Measurements from ENCODE around the gene MBP.

The MBP gene

DNA sequence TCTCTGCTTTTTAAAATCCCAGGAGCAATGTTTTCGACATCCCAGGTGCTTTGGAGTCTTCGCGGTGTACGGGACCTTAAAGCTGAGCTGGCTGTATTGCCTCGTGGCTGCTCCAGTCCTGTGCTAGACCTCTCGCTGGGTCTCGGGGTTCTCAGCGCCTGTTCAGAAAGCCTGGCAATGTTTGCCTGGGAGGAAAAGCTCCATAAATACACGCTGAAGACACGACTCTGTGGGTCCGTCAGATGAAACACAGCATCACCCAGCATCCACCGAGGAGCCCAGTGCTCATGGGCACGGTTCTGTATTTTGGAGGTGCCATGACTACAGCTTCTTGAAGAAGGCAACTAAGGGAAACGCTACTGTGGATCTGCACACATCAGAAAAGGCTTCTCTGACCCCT, 21.6 kb downstream of the MBP start:
- no peaks in the 10 kb centered on the region for H3K4me1 ChIP-seq (ENCODE audit: low read depth, poor library complexity, severe bottlenecking)
- no peak for TF ChIP-seq CTCF (conservative IDR thresholded peaks at IDR 0.05; ENCODE audit: low read depth, low read length)
- no peaks in the 10 kb centered on the region for H3K79me2 ChIP-seq (ENCODE audit: insufficient read depth, low read depth)

GRCh38 chr18:77110400-77110799, 22.2 kb downstream of the MBP start:
- Histone ChIP-seq H3K4me2 (no peak overlapping the region), H3K79me2 (ENCODE audit: insufficient read depth, low read depth) (no peaks in the 10 kb centered on the region), H3K9ac (no peak overlapping the region), H3K4me3 (IDR thresholded peaks at IDR 0.05; ENCODE audit: insufficient read depth, low read depth, low read length) (no peak overlapping the region), H3K27ac (no peak overlapping the region), H3K36me3 (ENCODE audit: insufficient read depth) (no peaks in the 10 kb centered on the region), H2AFZ (ENCODE audit: low read depth) (no peak overlapping the region), H4K20me1 (ENCODE audit: insufficient read depth) (no peaks in the 10 kb centered on the region), H3K4me1 (ENCODE audit: low read depth, poor library complexity, severe bottlenecking) (no peaks in the 10 kb centered on the region), H3K27me3 (ENCODE audit: insufficient read depth, low read depth) (no peaks in the 10 kb centered on the region)
- no peak for TF ChIP-seq CTCF (conservative IDR thresholded peaks at IDR 0.05; ENCODE audit: low read depth, low read length)

More for the DNA sequence above, 21.6 kb downstream of the MBP start:
- Histone ChIP-seq H2AFZ (ENCODE audit: low read depth) (no peak overlapping the region), H3K9ac (no peak overlapping the region), H3K4me3 (IDR thresholded peaks at IDR 0.05; ENCODE audit: insufficient read depth, low read depth, low read length) (no peak overlapping the region), H3K27ac (no peak overlapping the region), H3K27me3 (ENCODE audit: insufficient read depth, low read depth) (no peaks in the 10 kb centered on the region), H4K20me1 (ENCODE audit: insufficient read depth) (no peaks in the 10 kb centered on the region), H3K36me3 (ENCODE audit: insufficient read depth) (no peaks in the 10 kb centered on the region), H3K4me2 (no peak overlapping the region)

DNA sequence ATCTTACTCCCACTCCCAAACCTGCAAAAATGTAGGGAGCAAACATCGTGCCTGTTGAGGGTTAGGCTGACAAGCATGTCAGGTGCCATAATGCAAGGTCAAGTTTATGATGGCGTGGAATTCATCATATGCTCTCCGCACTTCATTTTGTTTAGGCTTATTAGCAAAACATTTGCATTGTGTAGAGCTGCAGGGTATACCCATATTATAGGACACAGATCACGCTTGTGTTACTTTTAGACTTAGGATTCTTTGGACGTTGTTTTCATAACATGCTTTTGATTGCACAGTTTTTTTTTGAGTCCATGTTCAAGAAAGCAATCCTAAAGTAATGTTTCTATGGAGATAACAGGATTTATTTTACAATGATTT, 22.9 kb downstream of the MBP start:
- Histone ChIP-seq H4K20me1 (ENCODE audit: insufficient read depth) (no peaks in the 10 kb centered on the region), H3K4me2 (no peak overlapping the region), H3K9ac (no peak overlapping the region), H3K27ac (no peak overlapping the region), H3K4me3 (IDR thresholded peaks at IDR 0.05; ENCODE audit: insufficient read depth, low read depth, low read length) (no peak overlapping the region), H3K4me1 (ENCODE audit: low read depth, poor library complexity, severe bottlenecking) (no peaks in the 10 kb centered on the region), H3K36me3 (ENCODE audit: insufficient read depth) (no peaks in the 10 kb centered on the region), H3K27me3 (ENCODE audit: insufficient read depth, low read depth) (no peaks in the 10 kb centered on the region), H3K79me2 (ENCODE audit: insufficient read depth, low read depth) (no peaks in the 10 kb centered on the region), H2AFZ (ENCODE audit: low read depth) (no peak overlapping the region)
- TF ChIP-seq CTCF (conservative IDR thresholded peaks at IDR 0.05; ENCODE audit: low read depth, low read length), result no peak

DNA sequence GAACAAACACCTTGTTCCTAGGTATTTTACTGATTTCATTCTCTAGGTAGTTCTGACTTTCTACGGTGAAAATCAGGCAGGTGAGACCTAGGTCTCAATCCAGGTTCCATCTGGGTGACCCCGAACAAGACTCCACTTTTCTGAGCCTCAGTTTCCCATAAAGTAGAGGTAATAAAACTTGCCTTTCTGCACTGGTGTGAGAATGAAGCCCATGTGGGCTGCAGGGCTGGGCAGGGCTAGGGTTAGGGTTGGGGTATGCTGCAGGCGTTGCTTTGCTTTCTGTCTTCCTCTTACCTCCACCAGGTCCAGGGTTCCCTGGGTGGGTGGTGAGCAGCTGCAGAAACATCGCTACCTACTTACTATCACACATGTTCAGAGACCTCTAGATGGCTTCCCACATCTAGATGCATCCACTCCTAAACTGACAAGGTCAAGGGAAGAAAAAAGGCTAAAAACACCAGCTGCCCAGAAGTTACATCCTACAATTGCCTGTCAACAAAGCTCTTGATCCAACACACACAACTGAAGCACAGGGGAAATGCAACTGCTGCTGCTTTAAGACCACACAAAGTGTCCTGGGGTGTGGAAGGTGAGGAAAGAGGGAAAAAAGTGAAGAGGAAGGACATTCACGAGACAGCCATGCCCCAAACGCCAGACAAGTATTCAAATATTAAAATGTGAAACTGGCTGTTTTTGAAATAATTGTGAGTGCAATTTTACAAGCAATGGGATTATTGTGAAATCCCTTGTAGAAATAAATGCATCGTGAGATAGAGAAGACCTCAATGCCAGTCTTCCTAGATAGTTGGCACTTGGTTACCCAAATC, 23.5 kb downstream of the MBP start:
- no peaks in the 10 kb centered on the region for H4K20me1 ChIP-seq (ENCODE audit: insufficient read depth)
- no peak overlapping the region for H3K9ac ChIP-seq
- H3K4me3 ChIP-seq (IDR thresholded peaks at IDR 0.05; ENCODE audit: insufficient read depth, low read depth, low read length), result no peak overlapping the region
- no peak overlapping the region for H3K4me2 ChIP-seq
- H3K27ac ChIP-seq, result no peak overlapping the region
- H3K79me2 ChIP-seq (ENCODE audit: insufficient read depth, low read depth), result no peaks in the 10 kb centered on the region
- H3K4me1 ChIP-seq (ENCODE audit: low read depth, poor library complexity, severe bottlenecking), result no peaks in the 10 kb centered on the region
- no peak for TF ChIP-seq CTCF (conservative IDR thresholded peaks at IDR 0.05; ENCODE audit: low read depth, low read length)
- H3K36me3 ChIP-seq (ENCODE audit: insufficient read depth), result no peaks in the 10 kb centered on the region
- no peaks in the 10 kb centered on the region for H3K27me3 ChIP-seq (ENCODE audit: insufficient read depth, low read depth)
- no peak overlapping the region for H2AFZ ChIP-seq (ENCODE audit: low read depth)
